ENCODE results near the gene GGT1. TPM values are rescaled to one million over a fixed set of nuclear protein-coding genes. Genes with fewer than 3 reads are reported as not detected.

The GGT1 gene
- total RNA-seq, 1 experiment from 2014 or later, result 14.0 TPM

DNA sequence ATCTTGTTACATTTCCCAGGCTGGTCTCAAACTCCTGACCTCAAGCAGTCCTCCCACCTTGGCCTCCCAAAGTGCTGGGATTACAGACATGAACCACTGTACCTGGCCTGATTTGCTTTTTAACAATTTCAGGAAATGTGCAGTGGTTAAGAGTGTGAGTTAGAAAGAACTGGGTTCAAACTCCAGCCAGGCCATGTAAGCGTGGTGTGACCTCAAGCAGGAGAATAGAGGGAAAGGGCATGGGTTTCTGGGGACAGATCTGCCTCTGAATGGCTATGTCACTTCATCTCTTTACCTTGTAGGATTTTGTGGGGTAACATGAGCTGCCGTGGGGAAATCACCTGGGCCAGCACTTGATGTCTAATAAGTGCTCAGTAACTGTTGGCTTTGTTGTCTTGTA is 37.9 kb upstream of the GGT1 start (continued):
- TF ChIP-seq, protein P1, sequence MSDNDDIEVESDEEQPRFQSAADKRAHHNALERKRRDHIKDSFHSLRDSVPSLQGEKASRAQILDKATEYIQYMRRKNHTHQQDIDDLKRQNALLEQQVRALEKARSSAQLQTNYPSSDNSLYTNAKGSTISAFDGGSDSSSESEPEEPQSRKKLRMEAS (IDR thresholded peaks at IDR 0.05), result no peak
- TF ChIP-seq CEBPB (IDR thresholded peaks at IDR 0.05; ENCODE audit: low read depth), result no peak
- no peak for TF ChIP-seq ELF1 (IDR thresholded peaks at IDR 0.05; ENCODE audit: borderline replicate concordance, low read depth)
- TF ChIP-seq SIN3A (IDR thresholded peaks at IDR 0.05; ENCODE audit: low read depth), result no peak
- TF ChIP-seq EGR1 (IDR thresholded peaks at IDR 0.05; ENCODE audit: low read depth), result no peak
- no peak for TF ChIP-seq CBX3 (IDR thresholded peaks at IDR 0.05; ENCODE audit: low read depth)
- TF ChIP-seq ZNF274 (IDR thresholded peaks at IDR 0.05; ENCODE audit: low read depth, low read length), result no peak
- TF ChIP-seq POLR2AphosphoS5 (IDR thresholded peaks at IDR 0.05; ENCODE audit: low read depth, low read length), result no peak
- no peak for TF ChIP-seq JUND (IDR thresholded peaks at IDR 0.05)
- no peak for TF ChIP-seq SRF (IDR thresholded peaks at IDR 0.05; ENCODE audit: low read depth)
- TF ChIP-seq, protein P2, sequence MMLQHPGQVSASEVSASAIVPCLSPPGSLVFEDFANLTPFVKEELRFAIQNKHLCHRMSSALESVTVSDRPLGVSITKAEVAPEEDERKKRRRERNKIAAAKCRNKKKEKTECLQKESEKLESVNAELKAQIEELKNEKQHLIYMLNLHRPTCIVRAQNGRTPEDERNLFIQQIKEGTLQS (IDR thresholded peaks at IDR 0.05), result no peak

DNA sequence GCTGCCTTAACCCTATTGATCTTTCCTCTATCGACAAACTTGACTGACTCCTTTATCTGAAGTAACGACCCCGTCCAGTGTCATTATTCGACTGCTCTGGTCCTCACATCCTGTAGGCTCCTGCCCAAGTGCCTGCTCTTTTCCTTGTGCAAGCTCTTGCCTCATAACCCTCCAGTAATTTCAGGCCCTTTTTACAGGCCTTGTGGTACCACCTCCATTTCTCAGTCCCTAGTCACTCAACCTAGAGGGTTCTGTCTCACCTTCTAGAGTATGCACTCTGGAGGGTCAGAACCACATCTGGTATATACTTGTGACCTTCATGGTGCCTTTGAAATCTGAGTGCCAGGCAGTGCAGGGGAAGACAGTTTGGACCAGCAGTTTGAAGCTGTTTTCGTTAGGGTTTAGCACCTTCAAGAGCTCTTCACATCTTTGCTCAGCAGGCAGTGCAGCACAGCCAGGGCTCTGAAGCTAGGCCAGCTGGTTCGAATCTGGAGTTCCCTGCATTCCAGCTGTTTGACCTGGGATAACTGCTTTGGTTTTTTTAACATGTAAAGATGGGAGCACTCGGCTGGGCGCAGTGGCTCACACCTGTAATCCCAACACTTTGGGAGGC is 36.0 kb upstream of the GGT1 start:
- POLR2A ChIA-PET, result no interaction called here
- no peak for TF ChIP-seq ELF1 (IDR thresholded peaks at IDR 0.05; ENCODE audit: borderline replicate concordance, low read depth)
- TF ChIP-seq ZFX (IDR thresholded peaks at IDR 0.05), result no peak
- TF ChIP-seq, protein P1 (IDR thresholded peaks at IDR 0.05), result no peak
- no peak for TF ChIP-seq FOSL1 (IDR thresholded peaks at IDR 0.05; ENCODE audit: low read depth)
- no peak for TF ChIP-seq YY1 (IDR thresholded peaks at IDR 0.05; ENCODE audit: extremely low read depth, insufficient replicate concordance, low read depth, low read length)
- TF ChIP-seq SP1 (IDR thresholded peaks at IDR 0.05; ENCODE audit: low read depth), result no peak
- TF ChIP-seq JUND (IDR thresholded peaks at IDR 0.05), result no peak
- TF ChIP-seq, protein P3, sequence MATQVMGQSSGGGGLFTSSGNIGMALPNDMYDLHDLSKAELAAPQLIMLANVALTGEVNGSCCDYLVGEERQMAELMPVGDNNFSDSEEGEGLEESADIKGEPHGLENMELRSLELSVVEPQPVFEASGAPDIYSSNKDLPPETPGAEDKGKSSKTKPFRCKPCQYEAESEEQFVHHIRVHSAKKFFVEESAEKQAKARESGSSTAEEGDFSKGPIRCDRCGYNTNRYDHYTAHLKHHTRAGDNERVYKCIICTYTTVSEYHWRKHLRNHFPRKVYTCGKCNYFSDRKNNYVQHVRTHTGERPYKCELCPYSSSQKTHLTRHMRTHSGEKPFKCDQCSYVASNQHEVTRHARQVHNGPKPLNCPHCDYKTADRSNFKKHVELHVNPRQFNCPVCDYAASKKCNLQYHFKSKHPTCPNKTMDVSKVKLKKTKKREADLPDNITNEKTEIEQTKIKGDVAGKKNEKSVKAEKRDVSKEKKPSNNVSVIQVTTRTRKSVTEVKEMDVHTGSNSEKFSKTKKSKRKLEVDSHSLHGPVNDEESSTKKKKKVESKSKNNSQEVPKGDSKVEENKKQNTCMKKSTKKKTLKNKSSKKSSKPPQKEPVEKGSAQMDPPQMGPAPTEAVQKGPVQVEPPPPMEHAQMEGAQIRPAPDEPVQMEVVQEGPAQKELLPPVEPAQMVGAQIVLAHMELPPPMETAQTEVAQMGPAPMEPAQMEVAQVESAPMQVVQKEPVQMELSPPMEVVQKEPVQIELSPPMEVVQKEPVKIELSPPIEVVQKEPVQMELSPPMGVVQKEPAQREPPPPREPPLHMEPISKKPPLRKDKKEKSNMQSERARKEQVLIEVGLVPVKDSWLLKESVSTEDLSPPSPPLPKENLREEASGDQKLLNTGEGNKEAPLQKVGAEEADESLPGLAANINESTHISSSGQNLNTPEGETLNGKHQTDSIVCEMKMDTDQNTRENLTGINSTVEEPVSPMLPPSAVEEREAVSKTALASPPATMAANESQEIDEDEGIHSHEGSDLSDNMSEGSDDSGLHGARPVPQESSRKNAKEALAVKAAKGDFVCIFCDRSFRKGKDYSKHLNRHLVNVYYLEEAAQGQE (IDR thresholded peaks at IDR 0.05; ENCODE audit: low read depth), result no peak
- TF ChIP-seq ZNF274 (IDR thresholded peaks at IDR 0.05; ENCODE audit: low read depth, low read length), result no peak
- TF ChIP-seq CEBPB (IDR thresholded peaks at IDR 0.05; ENCODE audit: low read depth), result no peak
- TF ChIP-seq, protein P4, sequence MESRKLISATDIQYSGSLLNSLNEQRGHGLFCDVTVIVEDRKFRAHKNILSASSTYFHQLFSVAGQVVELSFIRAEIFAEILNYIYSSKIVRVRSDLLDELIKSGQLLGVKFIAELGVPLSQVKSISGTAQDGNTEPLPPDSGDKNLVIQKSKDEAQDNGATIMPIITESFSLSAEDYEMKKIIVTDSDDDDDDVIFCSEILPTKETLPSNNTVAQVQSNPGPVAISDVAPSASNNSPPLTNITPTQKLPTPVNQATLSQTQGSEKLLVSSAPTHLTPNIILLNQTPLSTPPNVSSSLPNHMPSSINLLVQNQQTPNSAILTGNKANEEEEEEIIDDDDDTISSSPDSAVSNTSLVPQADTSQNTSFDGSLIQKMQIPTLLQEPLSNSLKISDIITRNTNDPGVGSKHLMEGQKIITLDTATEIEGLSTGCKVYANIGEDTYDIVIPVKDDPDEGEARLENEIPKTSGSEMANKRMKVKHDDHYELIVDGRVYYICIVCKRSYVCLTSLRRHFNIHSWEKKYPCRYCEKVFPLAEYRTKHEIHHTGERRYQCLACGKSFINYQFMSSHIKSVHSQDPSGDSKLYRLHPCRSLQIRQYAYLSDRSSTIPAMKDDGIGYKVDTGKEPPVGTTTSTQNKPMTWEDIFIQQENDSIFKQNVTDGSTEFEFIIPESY (IDR thresholded peaks at IDR 0.05; ENCODE audit: extremely low read depth, insufficient replicate concordance, low read length), result no peak
- TF ChIP-seq, protein P2 (IDR thresholded peaks at IDR 0.05), result no peak
- no peak for TF ChIP-seq EZH2phosphoT487 (IDR thresholded peaks at IDR 0.05; ENCODE audit: borderline replicate concordance)
- TF ChIP-seq SIN3A (IDR thresholded peaks at IDR 0.05; ENCODE audit: low read depth), result no peak
- TF ChIP-seq SRF (IDR thresholded peaks at IDR 0.05; ENCODE audit: low read depth), result no peak
- TF ChIP-seq POLR2AphosphoS5 (IDR thresholded peaks at IDR 0.05; ENCODE audit: low read depth, low read length), result no peak
- TF ChIP-seq POLR2A (IDR thresholded peaks at IDR 0.05; ENCODE audit: borderline replicate concordance, extremely low read depth, insufficient read depth, insufficient read length), result no peak
- no peak for TF ChIP-seq EGR1 (IDR thresholded peaks at IDR 0.05; ENCODE audit: low read depth)

More for the DNA sequence above, 36.0 kb upstream of the GGT1 start:
- Histone ChIP-seq H3K9ac (ENCODE audit: low read length) (no peak overlapping the region), H3K4me2 (ENCODE audit: low read length) (no peak overlapping the region), H3K27me3 (ENCODE audit: insufficient read depth, low read length) (no peaks in the 10 kb centered on the region), H2AFZ (ENCODE audit: low read depth, low read length, poor library complexity, severe bottlenecking) (no peak overlapping the region), H3K4me1 (ENCODE audit: control insufficient read depth in 1 of 2, insufficient read depth in 2 of 2, low read length in 2 of 2) (no peaks in the 10 kb centered on the region), H3K4me3 (replicated peaks in 1 of 2; ENCODE audit: low read depth in 1 of 2, low read length in 2 of 2) (no peak overlapping the region), H4K20me1 (ENCODE audit: insufficient read depth) (peaks cover 3% of the 10 kb centered on the region; the same call in 1 of the 2 replicates), H3K9me3 (ENCODE audit: control insufficient read depth in 1 of 2, insufficient read depth in 1 of 2, low read depth in 1 of 2, low read length in 2 of 2) (no peaks in the 10 kb centered on the region), H3K36me3 (ENCODE audit: control insufficient read depth in 1 of 2, insufficient read depth in 2 of 2, low read length in 2 of 2) (peaks cover 28 to 31% of the 10 kb centered on the region in 2 experiments), H3K9me2 (ENCODE audit: insufficient read depth) (no peaks in the 10 kb centered on the region), H3K79me2 (ENCODE audit: insufficient read depth, low read length) (peaks cover 86% of the 10 kb centered on the region), H3K27ac (ENCODE audit: low read depth, low read length) (no peak overlapping the region)
- RAD21 ChIA-PET (ENCODE audit: low non-redundant PET in 1 of 2, low total read pairs in 2 of 2, uncharacterized antibody in 2 of 2, unreplicated experiment in 2 of 2), result no interaction called here
- intact Hi-C loops (cut with micrococcal nuclease), result no loop called here
- DNase-seq (ENCODE audit: low read depth, low spot score), result no peak
- CTCF ChIA-PET, result no interaction called here
- ATAC-seq, result no peak
- no TSS peak for BruUV-seq (replicated peaks)
